KMS-11 (cell line): ENCODE measurements around the gene METTL9.

ENCODE experiments used
- H2AFZ ChIP-seq: fragments of 200-600 bp; sonication (generic); 2 replicates; pipeline ENCODE4 v1.6.1; 2016; ENCODE audit warnings: antibody characterized with exemption, mixed run types, low read depth
- H3K27ac ChIP-seq: fragments of 200-600 bp; sonication (generic); 2 replicates; pipeline ENCODE4 v1.6.1; 2016; ENCODE audit warnings: mild to moderate bottlenecking, mixed run types
- H3K27me3 ChIP-seq: fragments of 200-600 bp; sonication (generic); 2 replicates; pipeline ENCODE4 v1.6.1; 2017; ENCODE audit warnings: mild to moderate bottlenecking, low read depth, mixed run types, moderate library complexity; ENCODE audit not compliant: insufficient read depth
- H3K36me3 ChIP-seq: fragments of 200-600 bp; sonication (generic); 2 replicates; pipeline ENCODE4 v1.6.1; 2017; ENCODE audit warnings: mild to moderate bottlenecking, mixed run types; ENCODE audit not compliant: insufficient read depth
- H3K4me1 ChIP-seq: fragments of 200-600 bp; sonication (generic); 2 replicates; pipeline ENCODE4 v1.6.1; 2016; ENCODE audit warnings: mild to moderate bottlenecking, low read depth, mixed run types; ENCODE audit not compliant: poor library complexity, severe bottlenecking
- H3K4me2 ChIP-seq: fragments of 200-600 bp; sonication (generic); 2 replicates; pipeline ENCODE4 v1.7.0; 2016; ENCODE audit warnings: mild to moderate bottlenecking, mixed run types
- H3K4me3 ChIP-seq: fragments of 200-600 bp; sonication (generic); IDR thresholded peaks from 2 replicates; pipeline ENCODE4 v1.6.1; 2017; ENCODE audit warnings: low read depth, low read length, mixed read lengths; ENCODE audit not compliant: insufficient read depth
- H3K79me2 ChIP-seq: fragments of 200-600 bp; sonication (generic); 2 replicates; pipeline ENCODE4 v1.6.1; 2016; ENCODE audit warnings: low read depth, mixed run types; ENCODE audit not compliant: insufficient read depth
- H3K9ac ChIP-seq: fragments of 200-600 bp; sonication (generic); 2 replicates; pipeline ENCODE4 v1.6.1; 2016; ENCODE audit warnings: mild to moderate bottlenecking, mixed run types
- H4K20me1 ChIP-seq: fragments of 200-600 bp; sonication (generic); 2 replicates; pipeline ENCODE4 v1.6.1; 2016; ENCODE audit warnings: mild to moderate bottlenecking, mixed run types; ENCODE audit not compliant: insufficient read depth
- TF ChIP-seq, protein P1 (sequence below): fragments of 200-600 bp; sonication (generic); conservative IDR thresholded peaks from 2 replicates; pipeline ENCODE4 v1.6.1; 2017; ENCODE audit warnings: low read depth, mild to moderate bottlenecking, antibody characterized with exemption, low read length, moderate library complexity, mixed read lengths

Gene METTL9

GRCh38 chr16:21620592-21620991 is 21.2 kb downstream of the METTL9 start:
- H3K4me2 ChIP-seq, result no peak overlapping the region
- peaks cover 24% of the 10 kb centered on the region for H3K4me1 ChIP-seq
- H3K4me3 ChIP-seq, result no peak overlapping the region
- no peaks in the 10 kb centered on the region for H4K20me1 ChIP-seq
- H3K36me3 ChIP-seq, result no peaks in the 10 kb centered on the region
- no peak overlapping the region for H3K27ac ChIP-seq
- 0 out of 2 replicates have a peak, but pooled peaks cover 2% of the 10 kb centered on the region for H3K27me3 ChIP-seq
- no peak overlapping the region for H2AFZ ChIP-seq
- no peak overlapping the region for H3K9ac ChIP-seq
- TF ChIP-seq, protein P1, sequence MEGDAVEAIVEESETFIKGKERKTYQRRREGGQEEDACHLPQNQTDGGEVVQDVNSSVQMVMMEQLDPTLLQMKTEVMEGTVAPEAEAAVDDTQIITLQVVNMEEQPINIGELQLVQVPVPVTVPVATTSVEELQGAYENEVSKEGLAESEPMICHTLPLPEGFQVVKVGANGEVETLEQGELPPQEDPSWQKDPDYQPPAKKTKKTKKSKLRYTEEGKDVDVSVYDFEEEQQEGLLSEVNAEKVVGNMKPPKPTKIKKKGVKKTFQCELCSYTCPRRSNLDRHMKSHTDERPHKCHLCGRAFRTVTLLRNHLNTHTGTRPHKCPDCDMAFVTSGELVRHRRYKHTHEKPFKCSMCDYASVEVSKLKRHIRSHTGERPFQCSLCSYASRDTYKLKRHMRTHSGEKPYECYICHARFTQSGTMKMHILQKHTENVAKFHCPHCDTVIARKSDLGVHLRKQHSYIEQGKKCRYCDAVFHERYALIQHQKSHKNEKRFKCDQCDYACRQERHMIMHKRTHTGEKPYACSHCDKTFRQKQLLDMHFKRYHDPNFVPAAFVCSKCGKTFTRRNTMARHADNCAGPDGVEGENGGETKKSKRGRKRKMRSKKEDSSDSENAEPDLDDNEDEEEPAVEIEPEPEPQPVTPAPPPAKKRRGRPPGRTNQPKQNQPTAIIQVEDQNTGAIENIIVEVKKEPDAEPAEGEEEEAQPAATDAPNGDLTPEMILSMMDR, result no peak
- no peaks in the 10 kb centered on the region for H3K79me2 ChIP-seq

- no peak overlapping the region for H3K9ac ChIP-seq
- no peaks in the 10 kb centered on the region for H3K79me2 ChIP-seq
- 0 out of 2 replicates have a peak, but pooled peaks cover 2% of the 10 kb centered on the region for H3K27me3 ChIP-seq
- H3K36me3 ChIP-seq, result no peaks in the 10 kb centered on the region
- H3K4me3 ChIP-seq, result no peak overlapping the region
- peaks cover 16% of the 10 kb centered on the region for H3K4me1 ChIP-seq
- TF ChIP-seq, protein P1, result no peak
- no peaks in the 10 kb centered on the region for H4K20me1 ChIP-seq
- H3K4me2 ChIP-seq, result no peak overlapping the region
- H3K27ac ChIP-seq, result no peak overlapping the region
- no peak overlapping the region for H2AFZ ChIP-seq
Measured at GRCh38 chr16:21622545-21622944, 23.2 kb downstream of the METTL9 start.

- Histone ChIP-seq H3K4me1 (no peaks in the 10 kb centered on the region), H4K20me1 (no peaks in the 10 kb centered on the region), H3K4me3 (no peak overlapping the region), H2AFZ (no peak overlapping the region), H3K9ac (no peak overlapping the region), H3K4me2 (no peak overlapping the region), H3K79me2 (no peaks in the 10 kb centered on the region), H3K36me3 (no peaks in the 10 kb centered on the region), H3K27me3 (0 out of 2 replicates have a peak, but pooled peaks cover 2% of the 10 kb centered on the region), H3K27ac (no peak overlapping the region)
- TF ChIP-seq, protein P1, result no peak
Measured at GRCh38 chr16:21625026-21625425, 25.6 kb downstream of the METTL9 start.

DNA sequence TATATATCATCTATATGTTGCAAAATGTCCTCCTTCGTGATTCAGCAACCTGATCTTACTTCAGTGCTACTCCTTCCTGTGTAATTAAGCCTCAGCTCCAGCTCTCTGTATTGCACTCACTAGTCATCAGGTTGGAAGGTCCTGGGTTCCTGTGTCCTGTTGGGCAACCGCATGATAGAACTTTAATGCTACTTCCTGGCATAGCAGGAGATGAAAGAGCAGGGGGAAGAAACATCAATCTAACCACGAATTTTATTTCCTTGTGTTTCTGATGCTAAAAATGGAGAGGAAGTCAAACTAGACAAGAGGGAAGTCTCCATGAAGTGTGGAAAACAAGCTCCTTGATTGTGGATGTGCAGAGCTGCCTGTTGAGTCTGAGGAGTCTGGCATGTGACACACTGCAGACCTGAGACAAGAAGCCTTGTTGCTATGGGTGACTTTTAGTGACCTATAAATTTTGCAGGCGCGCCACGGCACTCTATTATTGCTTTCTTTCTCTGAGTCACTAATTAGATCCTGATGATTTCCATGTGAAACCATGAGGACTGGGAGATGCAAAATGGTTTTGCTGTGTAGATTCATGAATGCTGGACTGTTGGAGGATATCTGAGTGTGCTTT is 27.4 kb downstream of the METTL9 start:
- H3K4me3 ChIP-seq, result no peak overlapping the region
- no peak overlapping the region for H3K9ac ChIP-seq
- peaks cover 3% of the 10 kb centered on the region for H3K4me1 ChIP-seq
- no peaks in the 10 kb centered on the region for H3K36me3 ChIP-seq
- no peaks in the 10 kb centered on the region for H4K20me1 ChIP-seq
- TF ChIP-seq, protein P1, result no peak
- 0 out of 2 replicates have a peak, but pooled peaks cover 2% of the 10 kb centered on the region for H3K27me3 ChIP-seq
- H2AFZ ChIP-seq, result no peak overlapping the region
- H3K79me2 ChIP-seq, result no peaks in the 10 kb centered on the region
- H3K4me2 ChIP-seq, result no peak overlapping the region
- no peak overlapping the region for H3K27ac ChIP-seq
